Mucosa of stomach (tissue), 1 donor: ENCODE measurements around the gene MAGEF1.

ENCODE experiments used
- H3K27me3 ChIP-seq: one replicate; pipeline ENCODE4 v1.7.0; 2013; ENCODE audit warnings: mild to moderate bottlenecking, low read length; ENCODE audit not compliant: control insufficient read depth, insufficient read depth
- H3K36me3 ChIP-seq: one replicate; pipeline ENCODE4 v1.7.0; 2013; ENCODE audit warnings: low read length; ENCODE audit not compliant: control insufficient read depth, insufficient read depth
- H3K4me1 ChIP-seq: one replicate; pipeline ENCODE4 v1.7.0; 2013; ENCODE audit warnings: mild to moderate bottlenecking, low read length; ENCODE audit not compliant: control insufficient read depth, insufficient read depth
- H3K4me3 ChIP-seq: one replicate; pipeline ENCODE4 v1.7.0; 2013; ENCODE audit warnings: low read length
- H3K9ac ChIP-seq: one replicate; pipeline ENCODE4 v1.7.0; 2013; ENCODE audit warnings: mild to moderate bottlenecking, low read length, moderate library complexity
- H3K9me3 ChIP-seq: one replicate; pipeline ENCODE4 v1.7.0; 2013; ENCODE audit warnings: mild to moderate bottlenecking, low read length, moderate library complexity; ENCODE audit not compliant: control insufficient read depth
- donor health status: Pancreatic carcinoma.

MAGEF1 gene

DNA sequence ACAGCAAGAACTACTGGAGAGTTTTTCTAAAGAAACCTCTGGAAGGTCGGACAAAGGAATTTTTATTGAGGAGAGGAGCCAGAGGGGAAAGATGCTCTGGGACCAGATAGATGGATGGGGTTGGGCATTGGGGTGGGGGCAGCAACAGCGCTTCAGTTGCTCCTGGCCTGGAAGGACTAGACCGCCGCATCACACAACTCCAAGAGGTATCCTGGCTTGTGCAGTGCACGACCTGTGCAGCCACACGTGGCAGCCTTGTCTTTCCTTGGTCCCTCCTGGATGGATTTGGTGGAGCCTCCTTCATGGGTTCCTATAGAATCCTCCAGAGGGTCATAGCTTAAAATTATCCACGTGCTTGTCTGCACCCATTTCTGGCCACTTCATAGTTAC lies 23.0 kb downstream of the MAGEF1 start:
- no peaks in the 10 kb centered on the region for H3K9me3 ChIP-seq
- H3K27me3 ChIP-seq, result no peaks in the 10 kb centered on the region
- no peak overlapping the region for H3K9ac ChIP-seq
- H3K4me3 ChIP-seq, result no peak overlapping the region
- H3K36me3 ChIP-seq, result no peaks in the 10 kb centered on the region
- H3K4me1 ChIP-seq, result peaks cover 34% of the 10 kb centered on the region

DNA sequence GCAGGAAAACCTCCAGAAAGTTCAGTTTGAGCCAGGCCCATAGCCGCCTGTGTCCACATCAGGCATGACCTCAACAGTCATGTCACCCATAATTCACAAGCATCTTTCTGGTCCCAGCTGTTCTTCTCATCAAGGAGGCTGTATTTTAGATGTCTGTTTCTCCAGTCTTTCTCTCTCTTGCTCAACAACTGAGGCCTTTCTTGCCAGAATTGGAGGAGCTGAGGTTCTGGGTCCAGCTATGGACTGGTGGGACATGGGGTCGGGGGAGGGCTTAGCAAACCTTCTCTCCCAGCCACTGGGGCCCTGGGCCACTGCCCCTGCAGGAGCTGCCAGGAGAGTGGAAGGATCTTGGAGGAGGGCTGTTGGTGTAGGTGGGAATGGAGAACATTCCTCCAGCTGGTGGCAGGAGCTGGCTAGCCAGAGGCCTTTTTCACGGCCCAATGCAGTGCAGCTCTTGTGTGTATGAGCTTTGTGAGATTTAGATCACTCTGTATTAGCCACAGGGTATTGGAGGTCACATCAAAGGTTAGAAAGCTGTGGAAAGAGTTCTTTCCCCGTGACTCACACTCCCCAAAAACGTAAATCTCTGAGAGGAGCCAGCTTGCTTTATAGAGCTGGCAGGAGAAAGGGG lies 23.5 kb downstream of the MAGEF1 start:
- H3K27me3 ChIP-seq, result no peaks in the 10 kb centered on the region
- H3K4me1 ChIP-seq, result peaks cover 34% of the 10 kb centered on the region
- no peaks in the 10 kb centered on the region for H3K36me3 ChIP-seq
- no peak overlapping the region for H3K4me3 ChIP-seq
- H3K9me3 ChIP-seq, result no peaks in the 10 kb centered on the region
- no peak overlapping the region for H3K9ac ChIP-seq

DNA sequence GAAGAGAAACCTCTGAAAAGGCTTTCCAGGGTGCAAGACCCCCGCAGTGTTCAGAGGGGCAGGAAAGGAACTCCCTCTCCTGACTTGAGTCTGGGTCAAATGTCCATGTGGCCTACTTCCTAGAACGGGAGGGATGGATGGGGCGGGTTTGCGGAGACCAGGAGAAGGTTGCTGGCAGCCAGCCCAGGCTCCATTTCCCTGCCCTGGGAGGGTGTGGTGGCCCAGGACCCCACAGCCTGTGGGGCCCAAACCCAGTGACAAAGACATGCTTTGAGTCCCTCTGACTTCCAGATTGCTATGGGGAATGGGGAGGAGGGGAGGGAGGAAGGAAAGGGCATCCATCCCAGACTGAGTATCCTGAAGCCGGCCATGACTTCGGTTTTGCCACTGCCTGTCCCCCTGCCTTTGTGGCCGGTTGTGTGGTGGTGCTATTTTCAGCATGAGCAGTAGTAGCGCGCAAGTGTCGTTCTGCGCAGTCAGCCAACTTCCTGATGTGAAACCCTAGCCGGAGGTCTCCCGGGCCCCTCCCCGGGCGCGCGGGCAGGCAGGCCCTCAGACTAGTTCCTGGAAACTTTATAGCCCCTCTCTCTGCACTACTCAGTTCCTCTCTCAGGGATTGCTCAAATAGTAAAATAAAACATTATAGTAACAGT lies 24.4 kb downstream of the MAGEF1 start:
- H3K27me3 ChIP-seq, result no peaks in the 10 kb centered on the region
- H3K4me1 ChIP-seq, result peaks cover 32% of the 10 kb centered on the region
- H3K36me3 ChIP-seq, result no peaks in the 10 kb centered on the region
- no peak overlapping the region for H3K4me3 ChIP-seq
- no peak overlapping the region for H3K9ac ChIP-seq
- H3K9me3 ChIP-seq, result no peaks in the 10 kb centered on the region

DNA sequence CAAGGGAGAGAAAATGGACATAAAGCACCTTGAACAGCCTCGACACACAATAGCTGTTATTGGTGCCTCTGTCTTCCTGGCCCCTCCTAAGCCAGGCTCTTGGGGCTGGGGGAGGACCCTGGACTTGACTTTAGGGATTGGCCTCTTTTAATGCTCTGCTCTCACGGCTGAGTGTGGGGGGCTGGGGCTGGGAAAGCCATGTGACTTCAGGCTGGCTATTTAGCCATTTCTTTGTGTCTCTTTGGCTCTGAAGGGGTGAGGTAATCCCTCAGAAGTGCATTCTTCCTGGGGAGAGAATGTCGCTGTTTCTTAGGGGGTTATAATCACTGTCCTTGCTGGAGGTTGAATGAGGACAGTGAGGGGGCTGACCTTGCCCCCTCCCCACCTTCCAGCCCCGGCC lies 26.2 kb downstream of the MAGEF1 start:
- no peaks in the 10 kb centered on the region for H3K27me3 ChIP-seq
- no peaks in the 10 kb centered on the region for H3K36me3 ChIP-seq
- H3K4me3 ChIP-seq, result no peak overlapping the region
- peaks cover 26% of the 10 kb centered on the region for H3K4me1 ChIP-seq
- no peaks in the 10 kb centered on the region for H3K9me3 ChIP-seq
- no peak overlapping the region for H3K9ac ChIP-seq

DNA sequence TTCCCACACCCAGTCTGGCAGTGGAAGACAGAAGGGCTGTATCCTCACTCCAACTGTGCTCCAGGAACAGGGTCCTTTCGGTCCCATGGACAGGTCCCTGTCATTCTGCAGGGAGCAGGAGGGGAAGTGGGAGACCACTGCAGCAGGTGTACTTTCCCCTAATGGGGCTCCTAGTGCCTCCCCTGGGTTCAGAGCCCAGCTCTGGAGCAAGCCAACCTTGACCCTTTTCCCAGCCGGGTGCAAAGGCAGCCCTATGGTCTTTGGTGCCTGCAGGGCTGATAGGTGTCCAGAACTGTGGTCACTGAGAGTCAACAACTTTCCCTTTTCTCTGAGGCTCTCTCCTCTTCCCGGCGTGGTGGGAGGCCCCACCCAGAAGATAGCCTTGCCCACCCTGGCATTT lies 26.8 kb downstream of the MAGEF1 start:
- Histone ChIP-seq H3K4me1 (peaks cover 26% of the 10 kb centered on the region), H3K9me3 (no peaks in the 10 kb centered on the region), H3K4me3 (no peak overlapping the region), H3K9ac (no peak overlapping the region), H3K36me3 (no peaks in the 10 kb centered on the region), H3K27me3 (no peaks in the 10 kb centered on the region)

DNA sequence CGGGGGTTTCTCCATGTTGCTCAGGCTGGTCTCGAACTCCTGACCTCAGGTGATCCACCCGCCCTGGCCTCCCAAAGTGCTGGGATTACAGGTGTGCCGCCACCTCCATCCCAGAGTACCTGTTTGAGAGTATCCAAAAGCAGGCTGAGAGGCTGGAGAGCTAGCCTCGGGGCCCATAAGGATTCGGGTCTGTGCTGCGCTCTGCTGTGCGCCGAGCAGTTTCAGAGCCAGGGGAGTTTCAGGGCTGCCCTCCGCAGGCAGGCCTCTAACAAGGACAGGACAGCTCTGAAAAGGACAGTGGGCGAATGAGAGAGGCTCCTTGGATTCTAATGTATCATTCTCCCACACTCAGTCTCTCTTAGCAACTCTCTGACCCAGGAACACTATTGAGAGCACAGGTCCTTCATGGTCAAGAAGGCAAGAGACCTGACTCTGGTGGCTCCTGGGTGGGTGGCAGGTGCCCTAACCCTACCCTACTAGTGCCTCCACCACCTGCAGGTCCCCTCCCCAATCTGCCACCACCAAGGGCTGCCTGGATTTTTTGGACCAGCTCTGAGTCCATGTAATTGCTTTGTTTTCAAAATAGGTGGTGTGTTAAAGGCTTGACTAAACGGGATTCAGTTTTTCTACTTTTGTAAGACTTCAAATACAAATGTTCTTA lies 27.8 kb downstream of the MAGEF1 start:
- Histone ChIP-seq H3K27me3 (no peaks in the 10 kb centered on the region), H3K9ac (no peak overlapping the region), H3K4me3 (no peak overlapping the region), H3K36me3 (no peaks in the 10 kb centered on the region), H3K4me1 (peaks cover 26% of the 10 kb centered on the region), H3K9me3 (no peaks in the 10 kb centered on the region)

DNA sequence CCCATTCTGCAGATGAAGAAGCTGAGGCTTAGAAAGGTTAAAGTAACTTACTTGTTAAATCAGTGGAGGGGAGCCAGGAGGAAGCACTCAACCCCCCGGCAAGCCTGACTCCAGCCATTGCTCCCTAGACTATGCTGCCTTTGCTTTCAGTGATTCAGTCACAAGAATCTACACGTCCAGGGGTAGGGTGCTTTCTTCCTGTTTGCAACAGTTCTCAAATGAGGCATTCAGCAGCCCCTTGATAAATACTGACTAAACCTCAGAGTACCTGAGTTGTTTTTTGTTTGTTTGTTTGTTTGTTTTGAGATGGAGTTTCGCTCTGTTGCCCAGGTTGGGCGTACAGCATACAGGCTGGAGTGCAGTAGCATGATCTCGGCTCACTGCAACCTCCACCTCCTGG lies 28.6 kb downstream of the MAGEF1 start:
- Histone ChIP-seq H3K36me3 (no peaks in the 10 kb centered on the region), H3K27me3 (no peaks in the 10 kb centered on the region), H3K4me3 (no peak overlapping the region), H3K9ac (no peak overlapping the region), H3K4me1 (peaks cover 28% of the 10 kb centered on the region), H3K9me3 (no peaks in the 10 kb centered on the region)

DNA sequence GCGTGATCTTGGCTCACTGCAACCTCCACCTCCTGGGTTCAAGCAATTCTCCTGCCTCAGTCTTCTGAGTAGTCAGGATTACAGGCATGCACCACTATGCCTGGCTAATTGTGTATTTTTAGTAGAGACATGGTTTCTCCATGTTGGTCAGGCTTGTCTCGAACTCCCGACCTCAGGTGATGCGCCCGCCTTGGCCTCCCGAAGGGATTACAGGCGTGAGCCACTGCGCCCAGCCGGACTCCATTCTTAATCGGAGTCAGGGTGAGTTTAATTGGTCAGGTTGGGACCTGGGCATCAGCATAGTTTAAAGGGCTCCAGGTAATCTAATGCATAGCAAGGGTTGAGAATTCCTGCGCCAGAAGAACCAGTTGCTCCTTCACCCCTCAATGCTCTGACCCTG lies 29.2 kb downstream of the MAGEF1 start:
- Histone ChIP-seq H3K27me3 (no peaks in the 10 kb centered on the region), H3K4me3 (no peak overlapping the region), H3K36me3 (no peaks in the 10 kb centered on the region), H3K4me1 (peaks cover 28% of the 10 kb centered on the region), H3K9ac (no peak overlapping the region), H3K9me3 (no peaks in the 10 kb centered on the region)

DNA sequence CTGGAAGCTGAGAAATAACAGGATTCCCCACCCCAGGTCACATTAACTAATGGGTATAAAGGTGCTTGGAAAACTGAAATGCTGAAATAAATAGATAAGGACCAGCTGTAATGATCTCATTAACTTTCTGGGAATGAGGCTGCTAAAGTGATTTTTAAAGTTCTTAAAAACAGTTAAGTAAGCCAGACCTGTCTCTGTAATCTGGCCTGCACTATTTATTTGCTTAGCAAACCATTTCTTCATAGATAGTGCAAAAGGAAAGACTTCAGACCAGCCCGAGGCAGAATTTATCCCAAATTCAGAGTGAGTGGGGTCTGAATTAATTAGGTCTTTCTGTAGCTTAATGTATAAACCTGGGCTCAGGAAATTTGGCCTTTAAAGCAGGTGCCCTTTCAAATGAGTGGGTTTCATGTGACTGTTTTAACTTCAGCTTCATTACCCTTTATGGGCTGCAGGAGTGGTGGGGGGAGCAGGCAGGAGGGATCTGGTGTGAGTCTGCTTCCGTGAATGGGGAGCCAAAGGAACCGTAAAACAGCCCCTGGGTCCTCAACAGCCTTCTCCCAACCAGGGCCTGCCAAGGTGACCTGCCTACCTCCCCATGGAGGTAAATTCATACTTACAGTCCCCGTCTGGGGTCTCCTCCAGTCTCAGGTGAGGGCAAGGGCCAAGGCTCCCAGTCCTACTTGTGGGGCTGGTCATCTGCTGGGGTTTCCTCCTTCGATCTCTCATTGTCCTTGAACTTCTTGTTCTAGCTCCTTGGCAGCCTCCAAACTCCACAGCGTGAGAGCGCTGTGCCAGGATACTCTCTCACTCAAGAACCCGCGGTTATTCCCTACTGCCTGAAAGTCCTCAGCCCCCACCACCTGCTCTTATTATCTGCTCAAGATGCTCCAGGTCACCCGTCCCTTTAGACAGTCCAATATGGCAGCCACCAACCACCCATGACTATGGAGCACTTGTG lies 31.2 kb downstream of the MAGEF1 start:
- Histone ChIP-seq H3K27me3 (no peaks in the 10 kb centered on the region), H3K9me3 (no peaks in the 10 kb centered on the region), H3K9ac (no peak overlapping the region), H3K4me1 (peaks cover 21% of the 10 kb centered on the region), H3K36me3 (no peaks in the 10 kb centered on the region), H3K4me3 (no peak overlapping the region)

DNA sequence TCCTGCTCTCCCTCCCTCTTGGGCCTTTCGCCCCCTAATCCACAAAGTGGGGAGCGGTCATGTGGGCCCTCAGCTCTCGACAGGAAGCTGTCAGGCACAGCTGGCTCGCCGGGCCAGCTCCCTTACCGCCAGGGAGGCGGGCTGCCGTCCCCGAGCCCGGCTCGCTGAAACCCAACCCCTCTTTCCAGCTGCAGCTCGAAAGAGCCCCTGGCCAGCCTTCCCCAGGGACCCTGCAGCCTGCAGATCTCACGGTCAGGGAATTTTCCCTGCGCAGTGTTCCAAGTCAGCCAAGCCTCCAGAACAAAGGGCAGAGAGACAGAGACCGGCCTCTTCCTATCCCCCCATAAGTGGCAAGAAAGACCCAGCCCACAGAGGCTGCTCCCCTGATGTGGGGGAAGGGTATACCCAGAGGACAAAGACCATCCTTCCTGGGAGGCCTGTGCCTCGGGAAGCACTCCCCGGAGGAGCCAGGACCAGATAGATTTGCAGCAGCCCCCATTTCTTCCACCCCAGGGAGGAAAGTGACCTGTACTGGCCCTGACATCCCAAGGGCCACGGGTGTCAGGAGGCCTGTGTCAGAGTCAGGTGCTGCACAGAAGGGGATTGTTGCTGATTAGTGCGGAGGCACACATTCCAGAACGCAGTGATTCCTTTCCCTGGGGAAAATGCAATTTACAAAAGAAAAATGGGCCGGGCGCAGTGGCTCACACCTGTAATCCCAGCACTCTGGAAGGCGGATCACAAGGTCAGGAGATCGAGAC lies 32.6 kb downstream of the MAGEF1 start:
- H3K36me3 ChIP-seq, result no peaks in the 10 kb centered on the region
- H3K9ac ChIP-seq, result no peak overlapping the region
- no peaks in the 10 kb centered on the region for H3K9me3 ChIP-seq
- H3K4me1 ChIP-seq, result peaks cover 15% of the 10 kb centered on the region
- no peak overlapping the region for H3K4me3 ChIP-seq
- H3K27me3 ChIP-seq, result no peaks in the 10 kb centered on the region

DNA sequence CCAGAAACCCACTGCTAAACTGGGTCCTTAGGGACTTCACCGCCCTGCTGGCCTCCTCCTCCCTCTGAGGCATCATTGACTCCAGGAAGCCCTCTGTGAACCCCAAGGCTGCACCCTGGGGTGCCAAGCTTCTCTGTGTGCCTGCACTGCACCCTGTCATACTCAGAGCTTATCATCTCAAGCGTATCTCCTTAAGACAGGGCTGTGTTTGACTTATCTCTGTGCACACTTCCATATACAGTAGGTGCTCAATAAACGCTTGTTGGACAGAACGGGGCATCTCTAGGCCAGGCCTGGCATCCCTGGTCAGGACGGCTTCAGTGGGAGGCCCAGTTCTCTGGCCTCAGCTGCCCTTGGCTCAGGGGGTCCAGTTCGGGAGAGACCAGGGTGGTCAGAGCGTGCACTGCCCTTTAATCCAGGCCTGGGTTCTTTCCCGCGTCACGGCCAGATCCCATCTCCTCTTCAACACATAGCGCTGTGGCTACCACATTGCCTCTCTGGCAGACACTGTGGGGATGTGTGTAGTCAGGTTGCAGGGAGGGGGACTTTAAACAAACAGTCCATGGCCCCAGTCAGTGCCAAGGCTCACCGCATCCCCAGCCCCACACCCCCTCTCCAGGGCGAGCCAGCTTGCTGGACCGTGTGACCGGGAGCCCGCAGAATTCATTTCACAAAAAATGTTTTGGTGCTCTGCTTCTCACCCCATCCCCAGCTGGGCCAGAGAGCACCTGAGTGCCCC lies 33.4 kb downstream of the MAGEF1 start:
- H3K9ac ChIP-seq, result no peak overlapping the region

More for the DNA sequence above, 33.4 kb downstream of the MAGEF1 start:
- H3K9me3 ChIP-seq, result no peaks in the 10 kb centered on the region
- peaks cover 15% of the 10 kb centered on the region for H3K4me1 ChIP-seq
- H3K27me3 ChIP-seq, result no peaks in the 10 kb centered on the region
- no peaks in the 10 kb centered on the region for H3K36me3 ChIP-seq
- H3K4me3 ChIP-seq, result no peak overlapping the region
